ENCODE measurements around the gene ADGRD2. TPM values are rescaled to one million over a fixed set of nuclear protein-coding genes. Genes with fewer than 3 reads are reported as not detected.
A peak's percentile ranks its signal among the peaks of the same experiment; 100 is the strongest.

Gene ADGRD2
- total and polyA plus RNA-seq, 2 of the 13 experiments (the other 11 are each of a cell fraction or from before 2014, with no cell fraction given): not detected

DNA sequence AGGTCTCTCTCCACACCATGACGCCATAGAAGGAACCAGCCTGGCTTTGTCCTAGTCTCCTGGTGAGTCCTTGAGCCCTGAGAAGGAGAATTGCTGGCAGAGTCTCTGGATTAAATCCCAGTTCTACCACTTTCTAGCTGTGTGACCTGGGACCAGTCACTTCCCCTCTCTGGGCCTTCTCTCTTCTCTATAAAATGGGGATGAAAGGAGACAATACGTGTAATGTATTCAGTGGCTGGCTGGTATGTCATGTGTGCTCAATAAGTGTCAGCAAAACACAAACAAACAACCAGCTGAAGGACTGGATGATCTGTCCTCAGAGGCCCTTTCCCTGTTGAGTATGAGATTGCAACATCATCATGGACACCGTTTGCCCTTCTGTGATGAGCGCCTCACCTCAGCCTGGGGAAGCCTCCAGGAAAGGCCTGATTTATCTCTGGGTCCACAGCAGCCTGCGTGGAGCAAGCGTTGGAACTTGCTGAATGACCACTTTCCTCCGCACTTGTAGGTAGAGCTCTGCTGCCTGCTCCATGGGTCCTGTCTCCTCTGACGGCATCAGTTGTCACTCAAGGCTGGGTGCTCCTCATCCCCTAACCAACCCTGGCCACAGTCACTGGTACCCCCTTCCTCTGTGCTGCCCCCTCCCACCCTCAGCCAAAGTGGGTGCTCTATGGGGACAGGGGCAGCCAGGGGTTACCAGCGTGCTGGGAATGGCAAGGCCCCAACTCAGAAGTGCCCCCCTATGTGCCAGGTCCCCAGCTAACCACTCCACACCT, 60.6 kb downstream of the ADGRD2 start (continued):
- TF ChIP-seq, protein P1, sequence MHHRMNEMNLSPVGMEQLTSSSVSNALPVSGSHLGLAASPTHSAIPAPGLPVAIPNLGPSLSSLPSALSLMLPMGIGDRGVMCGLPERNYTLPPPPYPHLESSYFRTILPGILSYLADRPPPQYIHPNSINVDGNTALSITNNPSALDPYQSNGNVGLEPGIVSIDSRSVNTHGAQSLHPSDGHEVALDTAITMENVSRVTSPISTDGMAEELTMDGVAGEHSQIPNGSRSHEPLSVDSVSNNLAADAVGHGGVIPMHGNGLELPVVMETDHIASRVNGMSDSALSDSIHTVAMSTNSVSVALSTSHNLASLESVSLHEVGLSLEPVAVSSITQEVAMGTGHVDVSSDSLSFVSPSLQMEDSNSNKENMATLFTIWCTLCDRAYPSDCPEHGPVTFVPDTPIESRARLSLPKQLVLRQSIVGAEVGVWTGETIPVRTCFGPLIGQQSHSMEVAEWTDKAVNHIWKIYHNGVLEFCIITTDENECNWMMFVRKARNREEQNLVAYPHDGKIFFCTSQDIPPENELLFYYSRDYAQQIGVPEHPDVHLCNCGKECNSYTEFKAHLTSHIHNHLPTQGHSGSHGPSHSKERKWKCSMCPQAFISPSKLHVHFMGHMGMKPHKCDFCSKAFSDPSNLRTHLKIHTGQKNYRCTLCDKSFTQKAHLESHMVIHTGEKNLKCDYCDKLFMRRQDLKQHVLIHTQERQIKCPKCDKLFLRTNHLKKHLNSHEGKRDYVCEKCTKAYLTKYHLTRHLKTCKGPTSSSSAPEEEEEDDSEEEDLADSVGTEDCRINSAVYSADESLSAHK (CRISPR knock-in tag; IDR thresholded peaks at IDR 0.05; ENCODE audit: borderline replicate concordance): no peak
- TF ChIP-seq SUZ12 (IDR thresholded peaks at IDR 0.05; ENCODE audit: low read depth, low read length) (no peak), TCF12 (IDR thresholded peaks at IDR 0.05) (no peak), TCF12 (CRISPR knock-in tag; IDR thresholded peaks at IDR 0.05) (no peak), ZNF724P (CRISPR knock-in tag; IDR thresholded peaks at IDR 0.05; ENCODE audit: borderline replicate concordance) (no peak), ZSCAN25 (CRISPR knock-in tag; IDR thresholded peaks at IDR 0.05) (no peak; the same call in 1 of the 2 replicates), PRPF4 (IDR thresholded peaks at IDR 0.05; ENCODE audit: low read depth, low read length, poor library complexity, severe bottlenecking) (no peak), ESRRA (CRISPR knock-in tag; IDR thresholded peaks at IDR 0.05; ENCODE audit: low read depth) (0 out of 2 replicates have a peak, but pooled peaks have one; percentile 22), ZSCAN30 (CRISPR knock-in tag; IDR thresholded peaks at IDR 0.05) (no peak), ZNF672 (CRISPR knock-in tag; IDR thresholded peaks at IDR 0.05) (no peak), KDM6A (CRISPR knock-in tag; IDR thresholded peaks at IDR 0.05; ENCODE audit: low read depth) (no peak), ZNF264 (CRISPR knock-in tag; IDR thresholded peaks at IDR 0.05) (no peak), XRCC5 (optimal IDR thresholded peaks at IDR 0.05; ENCODE audit: low read length) (no peak), ZMYM2 (CRISPR knock-in tag; IDR thresholded peaks at IDR 0.05) (peak; percentile 41), NFYC (CRISPR knock-in tag; IDR thresholded peaks at IDR 0.05) (no peak), ZNF143 (CRISPR knock-in tag; IDR thresholded peaks at IDR 0.05) (no peak)
- TF ChIP-seq, protein P2, sequence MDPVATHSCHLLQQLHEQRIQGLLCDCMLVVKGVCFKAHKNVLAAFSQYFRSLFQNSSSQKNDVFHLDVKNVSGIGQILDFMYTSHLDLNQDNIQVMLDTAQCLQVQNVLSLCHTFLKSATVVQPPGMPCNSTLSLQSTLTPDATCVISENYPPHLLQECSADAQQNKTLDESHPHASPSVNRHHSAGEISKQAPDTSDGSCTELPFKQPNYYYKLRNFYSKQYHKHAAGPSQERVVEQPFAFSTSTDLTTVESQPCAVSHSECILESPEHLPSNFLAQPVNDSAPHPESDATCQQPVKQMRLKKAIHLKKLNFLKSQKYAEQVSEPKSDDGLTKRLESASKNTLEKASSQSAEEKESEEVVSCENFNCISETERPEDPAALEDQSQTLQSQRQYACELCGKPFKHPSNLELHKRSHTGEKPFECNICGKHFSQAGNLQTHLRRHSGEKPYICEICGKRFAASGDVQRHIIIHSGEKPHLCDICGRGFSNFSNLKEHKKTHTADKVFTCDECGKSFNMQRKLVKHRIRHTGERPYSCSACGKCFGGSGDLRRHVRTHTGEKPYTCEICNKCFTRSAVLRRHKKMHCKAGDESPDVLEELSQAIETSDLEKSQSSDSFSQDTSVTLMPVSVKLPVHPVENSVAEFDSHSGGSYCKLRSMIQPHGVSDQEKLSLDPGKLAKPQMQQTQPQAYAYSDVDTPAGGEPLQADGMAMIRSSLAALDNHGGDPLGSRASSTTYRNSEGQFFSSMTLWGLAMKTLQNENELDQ (CRISPR knock-in tag; IDR thresholded peaks at IDR 0.05; ENCODE audit: borderline replicate concordance): no peak
- TF ChIP-seq, protein P3, sequence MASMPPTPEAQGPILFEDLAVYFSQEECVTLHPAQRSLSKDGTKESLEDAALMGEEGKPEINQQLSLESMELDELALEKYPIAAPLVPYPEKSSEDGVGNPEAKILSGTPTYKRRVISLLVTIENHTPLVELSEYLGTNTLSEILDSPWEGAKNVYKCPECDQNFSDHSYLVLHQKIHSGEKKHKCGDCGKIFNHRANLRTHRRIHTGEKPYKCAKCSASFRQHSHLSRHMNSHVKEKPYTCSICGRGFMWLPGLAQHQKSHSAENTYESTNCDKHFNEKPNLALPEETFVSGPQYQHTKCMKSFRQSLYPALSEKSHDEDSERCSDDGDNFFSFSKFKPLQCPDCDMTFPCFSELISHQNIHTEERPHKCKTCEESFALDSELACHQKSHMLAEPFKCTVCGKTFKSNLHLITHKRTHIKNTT (CRISPR knock-in tag; IDR thresholded peaks at IDR 0.05): no peak
- TF ChIP-seq, protein P4, sequence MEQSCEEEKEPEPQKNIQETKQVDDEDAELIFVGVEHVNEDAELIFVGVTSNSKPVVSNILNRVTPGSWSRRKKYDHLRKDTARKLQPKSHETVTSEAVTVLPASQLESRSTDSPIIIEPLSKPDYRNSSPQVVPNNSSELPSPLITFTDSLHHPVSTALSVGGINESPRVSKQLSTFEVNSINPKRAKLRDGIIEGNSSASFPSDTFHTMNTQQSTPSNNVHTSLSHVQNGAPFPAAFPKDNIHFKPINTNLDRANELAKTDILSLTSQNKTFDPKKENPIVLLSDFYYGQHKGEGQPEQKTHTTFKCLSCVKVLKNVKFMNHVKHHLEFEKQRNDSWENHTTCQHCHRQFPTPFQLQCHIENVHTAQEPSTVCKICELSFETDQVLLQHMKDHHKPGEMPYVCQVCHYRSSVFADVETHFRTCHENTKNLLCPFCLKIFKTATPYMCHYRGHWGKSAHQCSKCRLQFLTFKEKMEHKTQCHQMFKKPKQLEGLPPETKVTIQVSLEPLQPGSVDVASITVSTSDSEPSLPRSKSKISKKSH (CRISPR knock-in tag; IDR thresholded peaks at IDR 0.05; ENCODE audit: borderline replicate concordance): no peak
- TF ChIP-seq, protein P5, sequence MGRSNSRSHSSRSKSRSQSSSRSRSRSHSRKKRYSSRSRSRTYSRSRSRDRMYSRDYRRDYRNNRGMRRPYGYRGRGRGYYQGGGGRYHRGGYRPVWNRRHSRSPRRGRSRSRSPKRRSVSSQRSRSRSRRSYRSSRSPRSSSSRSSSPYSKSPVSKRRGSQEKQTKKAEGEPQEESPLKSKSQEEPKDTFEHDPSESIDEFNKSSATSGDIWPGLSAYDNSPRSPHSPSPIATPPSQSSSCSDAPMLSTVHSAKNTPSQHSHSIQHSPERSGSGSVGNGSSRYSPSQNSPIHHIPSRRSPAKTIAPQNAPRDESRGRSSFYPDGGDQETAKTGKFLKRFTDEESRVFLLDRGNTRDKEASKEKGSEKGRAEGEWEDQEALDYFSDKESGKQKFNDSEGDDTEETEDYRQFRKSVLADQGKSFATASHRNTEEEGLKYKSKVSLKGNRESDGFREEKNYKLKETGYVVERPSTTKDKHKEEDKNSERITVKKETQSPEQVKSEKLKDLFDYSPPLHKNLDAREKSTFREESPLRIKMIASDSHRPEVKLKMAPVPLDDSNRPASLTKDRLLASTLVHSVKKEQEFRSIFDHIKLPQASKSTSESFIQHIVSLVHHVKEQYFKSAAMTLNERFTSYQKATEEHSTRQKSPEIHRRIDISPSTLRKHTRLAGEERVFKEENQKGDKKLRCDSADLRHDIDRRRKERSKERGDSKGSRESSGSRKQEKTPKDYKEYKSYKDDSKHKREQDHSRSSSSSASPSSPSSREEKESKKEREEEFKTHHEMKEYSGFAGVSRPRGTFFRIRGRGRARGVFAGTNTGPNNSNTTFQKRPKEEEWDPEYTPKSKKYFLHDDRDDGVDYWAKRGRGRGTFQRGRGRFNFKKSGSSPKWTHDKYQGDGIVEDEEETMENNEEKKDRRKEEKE (IDR thresholded peaks at IDR 0.05): no peak

Measured in HepG2 (cell line).